Measurements from ENCODE around the gene SORL1.
A peak's percentile ranks its signal among the peaks of the same experiment; 100 is the strongest.

The SORL1 gene

DNA sequence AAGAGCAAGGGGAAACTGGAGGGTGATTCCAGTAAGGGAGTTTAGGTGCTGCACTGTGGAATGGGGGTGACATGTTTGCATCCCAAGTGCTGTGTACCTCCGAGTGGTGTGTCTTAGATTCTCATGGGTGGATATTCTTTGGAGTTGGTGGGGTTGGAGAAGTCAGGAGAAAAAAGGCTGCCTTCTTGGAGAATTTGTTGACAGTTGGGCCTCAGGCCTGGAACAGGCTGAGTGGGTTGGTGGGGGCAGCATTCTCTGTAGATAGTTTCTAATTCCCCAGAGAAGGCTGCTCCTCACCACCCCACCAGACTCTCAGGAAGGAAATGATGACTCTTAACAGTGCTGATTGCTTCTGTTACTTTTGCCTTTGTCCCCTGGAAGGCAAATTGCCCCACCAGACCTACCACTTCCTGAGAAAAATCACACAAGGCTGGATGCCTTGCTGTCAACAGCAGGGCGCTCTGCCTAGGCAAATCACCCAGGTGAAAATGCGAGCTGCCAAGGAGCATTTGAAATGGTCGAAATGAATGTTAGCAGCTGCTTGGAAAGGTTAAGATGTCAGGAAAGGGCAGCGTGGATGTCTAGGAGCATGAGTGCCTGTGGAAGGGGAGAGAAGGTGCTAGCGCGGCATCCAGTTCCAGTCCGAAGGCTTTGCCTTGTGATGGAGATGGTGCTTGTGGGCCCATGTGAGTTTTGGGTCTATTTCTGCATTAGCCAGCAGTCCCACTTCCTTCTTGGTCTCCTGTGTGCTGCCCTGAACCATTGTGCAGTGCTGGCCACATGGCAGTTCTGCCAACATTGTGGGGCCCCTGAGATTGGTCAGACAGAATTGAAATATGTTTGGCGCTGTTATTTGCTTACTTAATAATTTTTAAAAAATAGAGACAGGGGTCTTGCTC is 30.4 kb downstream of the SORL1 start:
- no peaks in the 10 kb centered on the region for H3K36me3 ChIP-seq (ENCODE audit: control insufficient read depth, insufficient read depth, low read length)
- H3K18ac ChIP-seq (ENCODE audit: low read length): peak overlapping the region; percentile 57
- H3K4ac ChIP-seq (ENCODE audit: low read depth, low read length): peak overlapping the region; percentile 49
- H4K8ac ChIP-seq (ENCODE audit: low read depth, low read length): no peak overlapping the region
- no peak overlapping the region for H2BK15ac ChIP-seq (replicated peaks; ENCODE audit: low read depth)
- no peaks in the 10 kb centered on the region for H3K79me2 ChIP-seq (ENCODE audit: control insufficient read depth, insufficient read depth, low read length)
- H2BK120ac ChIP-seq (ENCODE audit: low read depth, low read length): peak overlapping the region; percentile 6
- peak overlapping the region; percentile 30 for H3K27ac ChIP-seq (ENCODE audit: low read depth, low read length)
- no CpG with 5 or more reads among the region's 9 CpGs for WGBS (ENCODE audit: extremely low coverage, insufficient coverage, low lambda C conversion rate)
- peak overlapping the region; percentile 46 for H3K9ac ChIP-seq (ENCODE audit: low read length)
- peaks cover 3% of the 10 kb centered on the region for H3K79me1 ChIP-seq (ENCODE audit: low read length)
- H3K56ac ChIP-seq (ENCODE audit: low read length): peak overlapping the region; percentile 76
- H2AK5ac ChIP-seq (ENCODE audit: low read length): peak overlapping the region; percentile 79
- H3K23ac ChIP-seq (ENCODE audit: low read length): peak overlapping the region; percentile 92
- H2BK5ac ChIP-seq (ENCODE audit: low read length): peak overlapping the region; percentile 73
- peak overlapping the region; percentile 5 for H4K5ac ChIP-seq (ENCODE audit: low read length)
- H3K27me3 ChIP-seq (ENCODE audit: insufficient read depth, low read length, poor library complexity): no peaks in the 10 kb centered on the region
- DNase-seq: peak; percentile 75
- H3K4me1 ChIP-seq (ENCODE audit: control insufficient read depth, low read depth, low read length): peaks cover 21% of the 10 kb centered on the region
- no peak overlapping the region for H3K4me3 ChIP-seq (ENCODE audit: low read length)
- H3K4me2 ChIP-seq (ENCODE audit: low read length): no peak overlapping the region

DNA sequence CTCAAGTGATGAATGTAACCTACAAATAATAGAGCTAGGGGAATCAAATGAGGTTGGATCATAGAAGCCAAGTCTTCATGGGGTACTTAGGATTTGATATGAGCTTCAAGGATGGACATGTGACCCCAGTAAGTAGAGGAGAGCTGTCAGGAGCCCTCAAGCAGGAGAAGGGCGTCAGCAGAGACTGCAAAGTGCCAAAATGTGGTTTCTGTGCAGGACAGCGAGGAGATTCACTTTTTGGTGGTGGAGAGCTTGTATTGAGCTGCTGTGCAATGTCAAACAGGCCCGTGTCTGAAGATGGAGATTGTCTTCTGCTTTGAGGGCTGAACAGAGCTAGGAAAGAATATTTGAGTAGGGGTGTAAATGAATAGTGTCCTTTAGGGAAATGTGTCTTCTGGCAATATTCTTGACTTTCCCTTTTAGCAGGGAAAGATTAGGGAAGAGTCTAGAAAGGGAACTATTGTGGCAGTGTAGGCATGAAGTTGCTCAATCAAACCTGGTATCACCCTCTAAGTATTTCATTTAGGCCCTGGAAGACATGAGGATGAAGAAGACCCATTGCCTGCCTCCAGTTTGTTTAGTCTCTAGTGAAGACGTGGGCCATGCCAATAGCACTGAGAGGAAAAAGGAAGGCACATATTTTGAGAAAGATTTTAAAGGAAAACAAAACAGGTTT is 31.8 kb downstream of the SORL1 start:
- no peak overlapping the region for H2BK15ac ChIP-seq (replicated peaks; ENCODE audit: low read depth)
- H3K4me2 ChIP-seq (ENCODE audit: low read length): no peak overlapping the region
- no peak overlapping the region for H2BK5ac ChIP-seq (ENCODE audit: low read length)
- no peaks in the 10 kb centered on the region for H3K27me3 ChIP-seq (ENCODE audit: insufficient read depth, low read length, poor library complexity)
- H3K79me1 ChIP-seq (ENCODE audit: low read length): peaks cover 1% of the 10 kb centered on the region
- no peak overlapping the region for H2AK5ac ChIP-seq (ENCODE audit: low read length)
- no peak overlapping the region for H3K9ac ChIP-seq (ENCODE audit: low read length)
- no peak overlapping the region for H4K5ac ChIP-seq (ENCODE audit: low read length)
- H3K4me1 ChIP-seq (ENCODE audit: control insufficient read depth, low read depth, low read length): peaks cover 16% of the 10 kb centered on the region
- no peak overlapping the region for H3K23ac ChIP-seq (ENCODE audit: low read length)
- no peaks in the 10 kb centered on the region for H3K79me2 ChIP-seq (ENCODE audit: control insufficient read depth, insufficient read depth, low read length)
- no peak overlapping the region for H4K8ac ChIP-seq (ENCODE audit: low read depth, low read length)
- H3K4me3 ChIP-seq (ENCODE audit: low read length): no peak overlapping the region
- DNase-seq: no peak
- no peaks in the 10 kb centered on the region for H3K36me3 ChIP-seq (ENCODE audit: control insufficient read depth, insufficient read depth, low read length)
- H3K56ac ChIP-seq (ENCODE audit: low read length): no peak overlapping the region
- H3K4ac ChIP-seq (ENCODE audit: low read depth, low read length): no peak overlapping the region
- WGBS (ENCODE audit: extremely low coverage, insufficient coverage, low lambda C conversion rate): no CpG with 5 or more reads among the region's 4 CpGs
- no peak overlapping the region for H2BK120ac ChIP-seq (ENCODE audit: low read depth, low read length)
- no peak overlapping the region for H3K18ac ChIP-seq (ENCODE audit: low read length)
- H3K27ac ChIP-seq (ENCODE audit: low read depth, low read length): no peak overlapping the region

DNA sequence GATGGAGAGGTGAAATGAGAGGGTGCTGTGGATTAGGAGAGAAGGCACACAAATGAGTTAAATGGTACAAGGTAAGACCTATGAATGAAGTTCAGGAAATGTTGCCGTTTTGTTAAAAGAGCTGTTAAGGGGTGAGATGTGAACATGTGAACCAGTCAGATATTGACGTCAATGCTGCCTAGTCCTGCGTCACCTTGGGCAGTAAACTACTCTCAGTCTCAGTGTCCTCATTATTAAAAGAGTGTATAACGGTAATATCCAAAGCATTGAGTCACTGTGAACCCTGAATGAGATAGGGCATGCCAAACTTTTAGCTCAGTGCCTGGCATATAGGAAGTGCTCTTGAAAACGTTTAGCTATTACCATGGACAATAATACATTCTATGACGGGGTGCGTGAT is 33.1 kb downstream of the SORL1 start:
- H4K5ac ChIP-seq (ENCODE audit: low read length): no peak overlapping the region

DNA sequence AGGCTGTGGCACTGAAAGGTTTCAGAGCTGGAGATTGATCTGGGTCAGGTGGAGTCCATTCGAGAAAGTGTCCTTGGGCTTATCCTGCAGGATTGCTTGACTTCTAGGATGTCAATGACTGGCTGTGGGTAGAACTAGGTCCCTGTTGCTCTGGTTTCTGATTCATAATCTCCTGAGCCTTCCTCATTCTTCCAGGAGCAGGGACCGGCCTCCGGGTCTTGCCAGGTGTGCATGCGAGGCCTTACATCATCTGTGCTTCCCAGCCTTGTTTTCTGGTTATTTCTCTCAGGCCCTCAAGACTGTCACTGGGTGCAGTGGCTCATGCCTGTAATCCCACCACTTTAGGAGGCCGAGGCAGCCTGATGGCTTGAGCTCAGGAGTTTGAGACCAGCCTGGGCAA is 33.9 kb downstream of the SORL1 start:
- H3K36me3 ChIP-seq (ENCODE audit: control insufficient read depth, insufficient read depth, low read length): no peaks in the 10 kb centered on the region
- H4K8ac ChIP-seq (ENCODE audit: low read depth, low read length): no peak overlapping the region
- no peak overlapping the region for H2AK5ac ChIP-seq (ENCODE audit: low read length)
- no peak overlapping the region for H3K18ac ChIP-seq (ENCODE audit: low read length)
- H3K23ac ChIP-seq (ENCODE audit: low read length): no peak overlapping the region
- no peak overlapping the region for H3K4ac ChIP-seq (ENCODE audit: low read depth, low read length)
- H2BK15ac ChIP-seq (replicated peaks; ENCODE audit: low read depth): no peak overlapping the region
- peaks cover 1% of the 10 kb centered on the region for H3K79me1 ChIP-seq (ENCODE audit: low read length)
- H3K4me1 ChIP-seq (ENCODE audit: control insufficient read depth, low read depth, low read length): peaks cover 12% of the 10 kb centered on the region
- H3K27ac ChIP-seq (ENCODE audit: low read depth, low read length): no peak overlapping the region
- no peaks in the 10 kb centered on the region for H3K79me2 ChIP-seq (ENCODE audit: control insufficient read depth, insufficient read depth, low read length)
- no peak overlapping the region for H3K4me2 ChIP-seq (ENCODE audit: low read length)
- no CpG with 5 or more reads among the region's 5 CpGs for WGBS (ENCODE audit: extremely low coverage, insufficient coverage, low lambda C conversion rate)
- no peak overlapping the region for H3K9ac ChIP-seq (ENCODE audit: low read length)
- H3K56ac ChIP-seq (ENCODE audit: low read length): no peak overlapping the region
- no peak overlapping the region for H4K5ac ChIP-seq (ENCODE audit: low read length)
- no peak overlapping the region for H3K4me3 ChIP-seq (ENCODE audit: low read length)
- no peak for DNase-seq
- H2BK120ac ChIP-seq (ENCODE audit: low read depth, low read length): no peak overlapping the region
- H3K27me3 ChIP-seq (ENCODE audit: insufficient read depth, low read length, poor library complexity): no peaks in the 10 kb centered on the region
- H2BK5ac ChIP-seq (ENCODE audit: low read length): no peak overlapping the region

More for the DNA sequence above, 33.1 kb downstream of the SORL1 start:
- Histone ChIP-seq H3K27me3 (ENCODE audit: insufficient read depth, low read length, poor library complexity) (no peaks in the 10 kb centered on the region), H3K23ac (ENCODE audit: low read length) (no peak overlapping the region), H2BK5ac (ENCODE audit: low read length) (no peak overlapping the region), H4K8ac (ENCODE audit: low read depth, low read length) (no peak overlapping the region), H3K27ac (ENCODE audit: low read depth, low read length) (no peak overlapping the region), H3K4ac (ENCODE audit: low read depth, low read length) (no peak overlapping the region), H2BK120ac (ENCODE audit: low read depth, low read length) (no peak overlapping the region), H3K36me3 (ENCODE audit: control insufficient read depth, insufficient read depth, low read length) (no peaks in the 10 kb centered on the region), H3K56ac (ENCODE audit: low read length) (no peak overlapping the region), H3K9ac (ENCODE audit: low read length) (no peak overlapping the region), H3K4me1 (ENCODE audit: control insufficient read depth, low read depth, low read length) (peaks cover 12% of the 10 kb centered on the region), H3K4me3 (ENCODE audit: low read length) (no peak overlapping the region), H3K79me2 (ENCODE audit: control insufficient read depth, insufficient read depth, low read length) (no peaks in the 10 kb centered on the region), H3K18ac (ENCODE audit: low read length) (no peak overlapping the region), H2BK15ac (replicated peaks; ENCODE audit: low read depth) (no peak overlapping the region), H2AK5ac (ENCODE audit: low read length) (no peak overlapping the region), H3K4me2 (ENCODE audit: low read length) (no peak overlapping the region), H3K79me1 (ENCODE audit: low read length) (peaks cover 1% of the 10 kb centered on the region)
- no peak for DNase-seq
- WGBS (ENCODE audit: extremely low coverage, insufficient coverage, low lambda C conversion rate): no CpG with 5 or more reads among the region's 7 CpGs

DNA sequence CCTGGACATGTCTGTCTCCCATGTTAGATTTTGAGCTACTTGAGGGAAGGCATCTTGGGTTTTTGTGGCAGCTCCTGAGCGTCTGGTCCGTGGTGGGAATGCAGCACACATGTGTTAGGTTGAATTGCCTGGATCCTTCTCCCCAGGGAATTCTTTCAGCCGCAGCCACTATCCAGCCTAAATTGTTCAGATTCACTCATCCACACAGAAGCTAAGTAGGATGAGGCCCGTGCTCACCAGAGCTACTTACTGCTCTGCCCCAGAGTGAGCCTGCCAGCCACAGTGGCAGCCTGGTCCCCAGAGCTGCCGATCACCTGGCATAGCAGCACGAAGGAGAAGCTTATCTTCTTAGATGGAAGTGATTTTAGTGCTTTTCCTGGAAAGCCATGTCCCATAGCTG is 35.1 kb downstream of the SORL1 start:
- DNase-seq: no peak
- H3K4me1 ChIP-seq (ENCODE audit: control insufficient read depth, low read depth, low read length): peaks cover 9% of the 10 kb centered on the region
- no peaks in the 10 kb centered on the region for H3K27me3 ChIP-seq (ENCODE audit: insufficient read depth, low read length, poor library complexity)
- no peaks in the 10 kb centered on the region for H3K79me2 ChIP-seq (ENCODE audit: control insufficient read depth, insufficient read depth, low read length)
- no peak overlapping the region for H2BK5ac ChIP-seq (ENCODE audit: low read length)
- no peak overlapping the region for H4K8ac ChIP-seq (ENCODE audit: low read depth, low read length)
- no peak overlapping the region for H3K4me2 ChIP-seq (ENCODE audit: low read length)
- H3K4me3 ChIP-seq (ENCODE audit: low read length): no peak overlapping the region
- H2BK120ac ChIP-seq (ENCODE audit: low read depth, low read length): no peak overlapping the region
- no peak overlapping the region for H2AK5ac ChIP-seq (ENCODE audit: low read length)
- H3K18ac ChIP-seq (ENCODE audit: low read length): no peak overlapping the region
- no peak overlapping the region for H3K23ac ChIP-seq (ENCODE audit: low read length)
- peaks cover 1% of the 10 kb centered on the region for H3K79me1 ChIP-seq (ENCODE audit: low read length)
- H3K36me3 ChIP-seq (ENCODE audit: control insufficient read depth, insufficient read depth, low read length): no peaks in the 10 kb centered on the region
- no peak overlapping the region for H4K5ac ChIP-seq (ENCODE audit: low read length)
- no peak overlapping the region for H3K56ac ChIP-seq (ENCODE audit: low read length)
- H3K9ac ChIP-seq (ENCODE audit: low read length): no peak overlapping the region
- WGBS (ENCODE audit: extremely low coverage, insufficient coverage, low lambda C conversion rate): no CpG with 5 or more reads among the region's 6 CpGs
- no peak overlapping the region for H3K4ac ChIP-seq (ENCODE audit: low read depth, low read length)
- H3K27ac ChIP-seq (ENCODE audit: low read depth, low read length): no peak overlapping the region
- H2BK15ac ChIP-seq (replicated peaks; ENCODE audit: low read depth): no peak overlapping the region

All from mesendoderm (in vitro differentiated cells).